GM12891 (cell line): ENCODE data around the gene TSPAN18.

Experiments
- POLR2A ChIP-seq: IDR thresholded peaks from 2 replicates; pipeline ENCODE4 v1.6.1; 2011; ENCODE audit warnings: low read depth, low read length, control low read depth
- POLR2AphosphoS5 ChIP-seq: IDR thresholded peaks from 2 replicates; pipeline ENCODE4 v1.6.1; 2011; ENCODE audit warnings: low read depth, low read length, control low read depth
- TAF1 ChIP-seq: IDR thresholded peaks from 2 replicates; pipeline ENCODE4 v1.6.1; 2011; ENCODE audit warnings: low read depth, low read length, control low read depth

DNA sequence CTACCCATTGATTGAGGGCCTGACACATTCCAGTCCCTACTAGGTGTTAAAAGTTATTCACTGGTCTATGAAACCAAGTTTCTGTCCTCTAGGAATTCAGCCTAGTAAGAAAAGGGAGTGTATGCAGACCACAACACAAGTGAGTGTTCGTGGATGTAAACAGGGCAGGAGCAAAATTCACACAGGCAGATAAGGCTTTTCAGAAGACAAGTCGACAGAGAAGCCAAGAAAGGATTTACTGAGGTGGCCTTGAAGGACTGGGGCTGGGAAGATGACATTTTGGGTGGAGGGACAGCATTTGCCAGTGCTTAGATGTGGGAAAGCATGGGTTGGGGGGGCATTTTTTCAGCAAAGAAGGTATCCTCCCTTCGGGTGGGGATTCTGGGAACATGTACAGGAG, 76.2 kb downstream of the TSPAN18 start:
- no peak for TF ChIP-seq POLR2A
- TF ChIP-seq POLR2AphosphoS5: no peak
- TF ChIP-seq TAF1: no peak
